Endodermal cell (in vitro differentiated cells): ENCODE results near the gene ZNF668. TPM values are rescaled to one million over a fixed set of nuclear protein-coding genes. Genes with fewer than 3 reads are reported as not detected.
A peak's percentile ranks its signal among the peaks of the same experiment; 100 is the strongest.
"Not testable (repeated sequence)": the region's sequence is repeated elsewhere in the genome, so short reads cannot be mapped to it uniquely, and the experiment has no call there.

Experiments
- DNase-seq: peaks from one replicate; pipeline ENCODE4 v3.0.0-alpha.2; 2017
- H3K27ac ChIP-seq: 2 replicates; pipeline ENCODE4 v1.5.1; 2013; ENCODE audit warnings: mild to moderate bottlenecking, low read depth, low read length, moderate library complexity
- H3K27me3 ChIP-seq: 2 replicates; pipeline ENCODE4 v1.6.1; 2013; ENCODE audit warnings: mild to moderate bottlenecking, low read length, moderate library complexity; ENCODE audit not compliant: insufficient read depth, control insufficient read depth, poor library complexity, severe bottlenecking
- H3K36me3 ChIP-seq: 2 replicates; pipeline ENCODE4 v1.7.0; 2013; ENCODE audit warnings: mild to moderate bottlenecking, low read length, moderate library complexity; ENCODE audit not compliant: control insufficient read depth, insufficient read depth
- H3K4me1 ChIP-seq: one replicate; pipeline ENCODE4 v1.7.0; 2013; ENCODE audit warnings: low read length; ENCODE audit not compliant: control insufficient read depth, insufficient read depth
- H3K4me3 ChIP-seq: 2 replicates; pipeline ENCODE4 v1.5.1; 2013; ENCODE audit warnings: mild to moderate bottlenecking, low read length, moderate library complexity
- H3K9ac ChIP-seq: 2 replicates; pipeline ENCODE4 v1.6.1; 2013; ENCODE audit warnings: mild to moderate bottlenecking, low read length, moderate library complexity; ENCODE audit not compliant: poor library complexity, severe bottlenecking; ENCODE audit errors: extremely low read depth
- H3K9me3 ChIP-seq: 2 replicates; pipeline ENCODE4 v1.6.1; 2013; ENCODE audit warnings: mild to moderate bottlenecking, low read length, moderate library complexity; ENCODE audit not compliant: control insufficient read depth
- H3K27ac Mint-ChIP-seq: 2 replicates; pipeline ENCODE4 v1.8.0; 2020; ENCODE audit warnings: mixed read lengths
- H3K27me3 Mint-ChIP-seq: 2 replicates; pipeline ENCODE4 v1.8.0; 2021; ENCODE audit warnings: mild to moderate bottlenecking, mixed read lengths; ENCODE audit not compliant: insufficient read depth
- H3K36me3 Mint-ChIP-seq: 2 replicates; pipeline ENCODE4 v1.8.0; 2020; ENCODE audit warnings: low read depth, mixed read lengths
- H3K4me1 Mint-ChIP-seq: 2 replicates; pipeline ENCODE4 v1.8.0; 2020; ENCODE audit warnings: mixed read lengths
- H3K4me3 Mint-ChIP-seq: 2 replicates; pipeline ENCODE4 v1.8.0; 2020; ENCODE audit warnings: mild to moderate bottlenecking, moderate library complexity, mixed read lengths
- H3K9me3 Mint-ChIP-seq: 2 replicates; pipeline ENCODE4 v1.8.0; 2020; ENCODE audit warnings: mild to moderate bottlenecking, mixed read lengths
- CTCF ChIP-seq: fragments of 200-600 bp; sonication (generic); conservative IDR thresholded peaks from 2 replicates; pipeline ENCODE4 v1.5.0; 2021; ENCODE audit warnings: antibody characterized with exemption, mild to moderate bottlenecking
- WGBS, 2 experiments: methylation state at CpG; one replicate each; pipeline versions ENCODE4 v1.1.5 to v1.1.7; 2013; ENCODE audit warnings: missing lambda C conversion rate in 2 of 2, mixed read lengths in 1 of 2; ENCODE audit not compliant: insufficient coverage in 1 of 2, insufficient read length in 1 of 2; 5-methylcytosine and 5-hydroxymethylcytosine counted together
- total RNA-seq, 2 donors: library from RNA; stranded (reverse); fragmentation: NEBNext Ultra II Directional in 1 of 2; extraction: Animal tissue kit (Norgen Biotek cat#: 25700) in 1 of 2; gene quantifications; 2 replicates in 1 of 2; 3 replicates in 1 of 2; pipeline ENCODE4 v1.2.1, GENCODE V29; 2021

Gene ZNF668
- total RNA-seq, 2 donors from 2014 or later: 11.2 to 12.6 TPM

DNA sequence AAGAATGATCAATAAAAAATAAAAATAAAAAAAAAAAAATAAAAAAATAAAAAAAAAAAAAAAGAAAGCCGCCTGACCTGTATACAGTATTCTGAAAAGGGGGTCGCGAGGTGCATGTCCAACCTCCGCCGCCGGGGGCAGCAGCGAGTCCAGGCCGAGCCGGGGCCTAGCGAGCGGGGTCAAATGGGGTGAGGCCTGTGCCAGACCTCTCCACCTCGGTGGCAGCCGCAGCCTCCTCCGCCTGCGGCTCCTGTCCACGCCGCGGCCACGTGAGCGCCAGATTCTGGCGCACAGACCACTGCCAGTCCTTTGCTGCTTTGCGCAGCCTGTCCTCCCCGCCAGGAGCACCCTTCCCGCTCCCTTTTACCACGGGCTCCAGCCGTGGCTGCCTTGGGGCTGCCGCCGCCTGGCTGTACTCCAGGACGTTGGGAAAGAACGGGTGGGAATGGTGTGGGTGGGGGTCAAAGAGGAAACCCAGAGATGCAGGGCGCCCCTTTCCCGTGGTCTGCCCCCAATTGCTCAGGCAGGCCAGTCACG, 31.7 kb upstream of the ZNF668 start:
- no peak overlapping the region for H3K9ac ChIP-seq
- H3K36me3 ChIP-seq: peaks cover 14% of the 10 kb centered on the region
- H3K4me3 Mint-ChIP-seq: no peak overlapping the region
- peaks cover 3% of the 10 kb centered on the region for H3K27me3 Mint-ChIP-seq
- WGBS, 2 experiments: 48 to 60% methylated on average over 13 to 30 of the region's 33 CpGs
- no peaks in the 10 kb centered on the region for H3K4me1 Mint-ChIP-seq
- H3K4me3 ChIP-seq: no peak overlapping the region
- no peaks in the 10 kb centered on the region for H3K9me3 ChIP-seq
- TF ChIP-seq CTCF: peak; percentile 83
- peaks cover 14% of the 10 kb centered on the region for H3K36me3 Mint-ChIP-seq
- DNase-seq: peak; percentile 98
- H3K27me3 ChIP-seq: no peaks in the 10 kb centered on the region
- H3K4me1 ChIP-seq: no peaks in the 10 kb centered on the region
- H3K27ac Mint-ChIP-seq: no peak overlapping the region
- peaks cover 10% of the 10 kb centered on the region for H3K9me3 Mint-ChIP-seq
- H3K27ac ChIP-seq: no peak overlapping the region

DNA sequence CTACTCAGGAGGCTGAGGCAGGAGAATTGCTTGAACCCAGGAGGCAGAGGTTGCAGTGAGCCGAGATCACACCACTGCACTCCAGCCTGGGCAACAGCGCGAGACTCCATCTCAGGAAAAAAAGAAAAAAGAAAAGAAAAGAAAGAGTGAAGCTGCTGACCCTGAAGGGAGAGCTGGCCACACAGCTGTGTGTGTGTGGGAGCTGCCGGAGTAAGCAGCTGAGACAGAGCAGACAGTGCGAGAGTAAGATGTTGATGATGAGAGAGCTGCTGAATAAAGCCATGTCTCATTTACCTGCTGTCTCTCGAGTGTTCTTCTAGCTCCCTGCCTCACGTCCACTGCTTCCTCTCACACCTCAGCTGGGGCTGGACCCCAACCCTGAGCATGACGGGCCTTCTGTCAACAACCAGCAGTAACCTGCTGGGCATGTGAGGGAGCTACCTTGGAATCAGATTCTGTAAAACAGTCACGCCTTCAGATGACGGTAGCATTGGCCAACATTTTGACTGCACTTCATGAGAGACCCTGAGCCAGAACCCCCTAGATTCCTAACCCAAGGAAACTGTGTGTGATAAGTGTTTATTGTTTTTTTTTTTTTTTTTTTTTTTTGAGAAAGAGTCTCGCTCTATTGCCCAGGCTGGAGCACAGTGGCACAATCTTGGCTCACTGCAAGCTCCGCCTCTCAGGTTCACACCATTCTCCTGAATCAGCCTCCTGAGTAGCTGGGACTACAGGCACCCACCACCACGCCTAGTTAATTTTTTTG, 27.0 kb upstream of the ZNF668 start:
- not testable (repeated sequence) for H3K9ac ChIP-seq, H3K36me3 ChIP-seq, H3K4me1 Mint-ChIP-seq, H3K4me3 ChIP-seq, H3K36me3 Mint-ChIP-seq, H3K4me3 Mint-ChIP-seq, DNase-seq, H3K4me1 ChIP-seq, H3K27ac ChIP-seq, H3K27ac Mint-ChIP-seq, H3K27me3 ChIP-seq, H3K9me3 ChIP-seq
- peaks cover 12% of the 10 kb centered on the region for H3K27me3 Mint-ChIP-seq
- H3K9me3 Mint-ChIP-seq: peaks cover 10% of the 10 kb centered on the region
- WGBS, 2 experiments: 83 to 88% methylated on average over 8 to 13 of the region's 13 CpGs

DNA sequence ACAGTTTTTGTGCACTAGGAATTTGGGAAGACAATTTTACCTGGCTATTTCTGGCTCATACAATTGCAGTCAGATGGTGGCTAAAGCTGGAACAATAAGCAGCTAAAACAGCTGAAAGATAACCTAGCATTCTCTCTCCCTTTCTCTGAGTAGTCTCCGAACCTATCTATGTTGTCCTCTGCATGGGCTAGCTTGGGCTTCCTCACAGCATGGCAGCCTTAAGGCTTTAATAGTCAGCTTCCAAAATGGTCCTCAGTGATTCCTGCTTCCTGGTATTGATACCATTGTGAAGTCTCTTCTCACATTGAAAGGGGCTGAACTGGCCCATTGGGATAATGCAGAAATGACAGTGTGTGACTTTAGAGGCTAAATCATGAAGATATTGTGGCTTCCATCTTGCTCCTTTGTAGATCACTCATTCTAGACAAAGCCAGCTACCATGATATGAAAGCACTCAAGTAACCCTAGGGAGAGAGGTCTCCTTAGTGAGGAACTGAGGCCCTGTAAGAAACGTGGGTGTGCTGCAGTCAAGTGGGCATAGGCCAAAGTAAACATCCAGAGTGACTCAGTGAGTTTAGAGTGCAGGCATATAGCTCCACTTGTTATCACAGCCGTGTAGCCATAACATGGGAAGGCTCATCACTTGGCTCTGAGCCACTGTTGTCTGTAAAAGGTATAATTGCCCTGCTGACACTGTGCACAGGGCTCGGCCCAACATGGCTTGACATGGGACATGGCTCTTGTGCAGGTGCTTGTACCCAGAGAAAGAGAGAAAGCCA, 26.0 kb upstream of the ZNF668 start:
- Histone ChIP-seq H3K36me3 (no peaks in the 10 kb centered on the region), H3K27ac (no peak overlapping the region), H3K27me3 (no peaks in the 10 kb centered on the region), H3K4me1 (no peaks in the 10 kb centered on the region), H3K4me3 (no peak overlapping the region), H3K9ac (no peak overlapping the region), H3K9me3 (no peaks in the 10 kb centered on the region)
- no peak overlapping the region for H3K27ac Mint-ChIP-seq
- H3K27me3 Mint-ChIP-seq: peaks cover 12% of the 10 kb centered on the region
- peaks cover 2% of the 10 kb centered on the region for H3K4me1 Mint-ChIP-seq
- WGBS, 2 experiments: 80 to 82% methylated on average over 4 of the region's 4 CpGs
- H3K4me3 Mint-ChIP-seq: no peak overlapping the region
- peaks cover 8% of the 10 kb centered on the region for H3K9me3 Mint-ChIP-seq
- H3K36me3 Mint-ChIP-seq: no peaks in the 10 kb centered on the region
- TF ChIP-seq CTCF: no peak
- DNase-seq: no peak
